Epithelial cell of proximal tubule (primary cell): ENCODE data around the gene CIROP. TPM values are rescaled to one million over a fixed set of nuclear protein-coding genes. Genes with fewer than 3 reads are reported as not detected.
A peak's percentile ranks its signal among the peaks of the same experiment; 100 is the strongest.

ENCODE experiments used
- DNase-seq: peaks from one replicate; pipeline ENCODE4 v3.0.0-alpha.2; 2011; ENCODE audit warnings: low read depth
- H3K4me3 ChIP-seq: 2 replicates; pipeline ENCODE4 v1.5.1; 2011; ENCODE audit warnings: low read depth, mild to moderate bottlenecking, low read length
- total RNA-seq: library from RNA; depleted of rRNA; stranded (reverse); fragments of >200 nt; gene quantifications from 2 replicates; pipeline ENCODE4 v1.2.3, GENCODE V29; 2015
- TF ChIP-seq, protein P1 (sequence below): conservative IDR thresholded peaks from 2 replicates; pipeline ENCODE4 v1.5.1; 2012; ENCODE audit warnings: low read depth, mild to moderate bottlenecking, low read length

The CIROP gene
- total RNA-seq, 1 donor from 2014 or later, result not detected

- no peak overlapping the region for H3K4me3 ChIP-seq
- TF ChIP-seq, protein P1, sequence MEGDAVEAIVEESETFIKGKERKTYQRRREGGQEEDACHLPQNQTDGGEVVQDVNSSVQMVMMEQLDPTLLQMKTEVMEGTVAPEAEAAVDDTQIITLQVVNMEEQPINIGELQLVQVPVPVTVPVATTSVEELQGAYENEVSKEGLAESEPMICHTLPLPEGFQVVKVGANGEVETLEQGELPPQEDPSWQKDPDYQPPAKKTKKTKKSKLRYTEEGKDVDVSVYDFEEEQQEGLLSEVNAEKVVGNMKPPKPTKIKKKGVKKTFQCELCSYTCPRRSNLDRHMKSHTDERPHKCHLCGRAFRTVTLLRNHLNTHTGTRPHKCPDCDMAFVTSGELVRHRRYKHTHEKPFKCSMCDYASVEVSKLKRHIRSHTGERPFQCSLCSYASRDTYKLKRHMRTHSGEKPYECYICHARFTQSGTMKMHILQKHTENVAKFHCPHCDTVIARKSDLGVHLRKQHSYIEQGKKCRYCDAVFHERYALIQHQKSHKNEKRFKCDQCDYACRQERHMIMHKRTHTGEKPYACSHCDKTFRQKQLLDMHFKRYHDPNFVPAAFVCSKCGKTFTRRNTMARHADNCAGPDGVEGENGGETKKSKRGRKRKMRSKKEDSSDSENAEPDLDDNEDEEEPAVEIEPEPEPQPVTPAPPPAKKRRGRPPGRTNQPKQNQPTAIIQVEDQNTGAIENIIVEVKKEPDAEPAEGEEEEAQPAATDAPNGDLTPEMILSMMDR, result no peak
- DNase-seq, result no peak
Measured at GRCh38 chr14:23147676-23148075, 42.9 kb upstream of the CIROP start.

DNA sequence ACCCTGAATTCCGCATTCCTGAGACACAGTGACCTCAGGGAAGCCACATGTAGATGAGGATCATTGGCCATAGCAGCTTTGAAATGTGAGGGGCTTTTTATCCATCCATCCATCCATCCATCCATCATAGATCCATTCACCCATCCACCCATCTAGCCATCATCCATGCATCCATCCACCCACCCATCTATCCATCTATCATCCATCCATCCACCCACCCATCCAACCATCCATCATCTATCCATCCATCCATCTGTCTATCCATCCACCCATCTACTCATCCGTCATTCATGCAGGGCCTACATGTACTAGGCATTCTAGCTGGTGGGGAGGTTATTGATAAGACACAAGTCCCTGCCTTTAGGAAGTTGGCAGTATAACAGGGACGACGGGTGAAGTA, 42.2 kb upstream of the CIROP start:
- TF ChIP-seq, protein P1, result no peak
- DNase-seq, result no peak
- no peak overlapping the region for H3K4me3 ChIP-seq

- no peak overlapping the region for H3K4me3 ChIP-seq
- DNase-seq, result no peak
- TF ChIP-seq, protein P1, result no peak
Measured at GRCh38 chr14:23146351-23146910, 41.6 kb upstream of the CIROP start.

DNA sequence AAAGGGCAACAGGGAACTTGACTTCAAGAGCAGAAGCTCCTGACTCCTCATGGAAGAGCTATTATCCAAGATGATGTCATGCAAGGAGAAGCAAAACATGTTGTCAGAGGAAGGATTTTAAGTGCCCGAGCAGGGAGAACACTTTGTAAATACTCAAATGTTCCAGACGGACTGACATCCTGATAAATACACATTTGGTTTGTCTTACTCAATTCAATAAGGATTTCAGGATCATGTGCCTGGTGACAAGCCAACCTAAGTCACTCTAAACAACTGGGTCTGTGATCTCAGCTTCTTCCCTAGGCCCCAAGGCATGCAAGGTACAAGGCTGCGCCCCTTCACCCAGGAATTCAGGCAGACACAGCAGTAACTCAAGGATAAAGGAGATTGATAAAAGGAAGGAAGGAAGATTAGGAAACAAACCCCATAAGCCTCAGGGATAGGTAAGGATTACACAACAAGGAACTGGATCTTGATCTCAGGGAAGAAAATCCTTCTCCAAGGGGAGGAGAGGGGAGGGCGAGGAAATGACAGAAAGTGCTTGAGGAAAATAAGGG, 41.1 kb upstream of the CIROP start:
- TF ChIP-seq, protein P1, result no peak
- no peak overlapping the region for H3K4me3 ChIP-seq
- no peak for DNase-seq

GRCh38 chr14:23143911-23144310, 39.1 kb upstream of the CIROP start:
- no peak for DNase-seq
- H3K4me3 ChIP-seq, result no peak overlapping the region

DNA sequence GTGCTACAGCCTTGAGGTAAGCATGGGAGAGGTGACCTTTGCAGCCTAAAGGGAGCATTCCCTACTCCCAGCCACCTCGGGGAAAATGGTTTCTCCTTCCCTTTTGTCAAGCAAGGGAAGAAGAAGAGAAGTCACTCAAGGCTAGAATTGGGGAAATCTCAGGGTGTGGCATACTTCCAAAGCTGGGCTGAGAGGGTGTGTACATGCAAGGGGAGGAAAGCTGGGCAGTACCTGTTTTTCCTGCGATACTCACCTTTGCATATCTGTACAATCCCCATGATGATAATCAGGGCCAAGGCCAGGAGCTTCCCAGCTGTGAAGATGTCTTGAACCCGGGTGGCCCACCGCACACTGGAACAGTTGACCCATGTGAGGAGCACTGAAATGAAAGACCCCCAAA, 38.0 kb upstream of the CIROP start:
- DNase-seq, result no peak
- TF ChIP-seq, protein P1, result no peak
- no peak overlapping the region for H3K4me3 ChIP-seq

More at GRCh38 chr14:23143911-23144310, 39.1 kb upstream of the CIROP start:
- TF ChIP-seq, protein P1, result no peak

DNA sequence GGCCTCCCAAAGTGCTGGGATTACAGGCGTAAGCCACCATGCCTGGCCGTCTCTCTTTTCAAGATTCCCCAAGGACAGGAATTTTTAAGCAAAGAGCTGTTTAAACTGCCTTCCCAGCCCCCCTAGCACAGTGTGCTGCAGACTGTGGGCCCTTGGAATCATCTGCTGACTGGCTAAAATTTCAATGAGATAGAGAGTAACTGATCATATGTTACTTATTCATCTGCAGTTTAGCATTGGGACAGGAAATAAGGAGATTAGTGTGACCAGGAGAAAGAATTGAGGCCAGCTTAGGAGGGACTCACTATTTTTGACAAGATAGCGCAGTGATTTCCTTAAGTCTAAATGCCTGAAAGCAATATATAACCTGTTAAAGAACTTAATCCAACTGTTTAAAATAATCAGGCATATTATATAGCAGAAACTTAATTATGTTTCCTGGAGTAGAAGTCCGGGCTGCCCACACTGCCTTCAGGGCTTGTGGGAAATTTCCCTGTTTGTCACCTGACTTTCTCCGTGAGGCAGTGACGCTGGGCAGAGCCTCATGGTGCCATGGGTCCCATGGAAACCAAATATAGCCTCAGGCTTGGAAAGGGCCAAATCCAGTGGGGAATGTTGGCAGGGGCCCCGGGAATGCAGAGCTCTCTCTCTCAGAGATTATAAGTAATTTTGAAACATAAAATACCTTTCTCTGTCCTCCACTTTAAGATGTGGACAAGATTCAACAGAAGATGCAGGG, 37.1 kb upstream of the CIROP start:
- DNase-seq, result peak; percentile 43
- TF ChIP-seq, protein P1, result no peak
- no peak overlapping the region for H3K4me3 ChIP-seq
